ENCODE data around the gene ACSS1. TPM values are rescaled to one million over a fixed set of nuclear protein-coding genes. Genes with fewer than 3 reads are reported as not detected.

The ACSS1 gene
- total and polyA plus RNA-seq, 2 of the 8 experiments (the other 6 are each of a cell fraction or from before 2014, with no cell fraction given): 2.6 to 3.4 TPM

GRCh38 chr20:25014816-25015215 lies 43.1 kb downstream of the ACSS1 start:
- H3K4me1 ChIP-seq (replicated peaks in 1 of 4; ENCODE audit: control insufficient read depth in 3 of 4, insufficient read depth in 4 of 4, low read length in 3 of 4): peaks cover 0 to 7% (median 6%) of the 10 kb centered on the region in 4 experiments; a peak in 4 of 7 replicates
- no peak overlapping the region; the same call in 1 of the 2 replicates for H4K8ac ChIP-seq (ENCODE audit: extremely low read depth, insufficient read depth, low read length)
- no peak overlapping the region for H3K56ac ChIP-seq (replicated peaks; ENCODE audit: insufficient read length, low read depth, low read length)
- no peak overlapping the region for H2BK120ac ChIP-seq (replicated peaks; ENCODE audit: low read depth, low read length)
- TF ChIP-seq SRF (IDR thresholded peaks at IDR 0.05; ENCODE audit: low read depth, low read length) (no peak), CREB1 (IDR thresholded peaks at IDR 0.05) (no peak), POU5F1 (IDR thresholded peaks at IDR 0.05; ENCODE audit: low read depth, low read length) (no peak), ATF3 (IDR thresholded peaks at IDR 0.05; ENCODE audit: insufficient read depth, low read depth, low read length) (no peak), NRF1 (IDR thresholded peaks at IDR 0.05; ENCODE audit: low read depth, low read length) (no peak), KDM1A (IDR thresholded peaks at IDR 0.05; ENCODE audit: borderline replicate concordance, low read length) (no peak), RNF2 (IDR thresholded peaks at IDR 0.05; ENCODE audit: borderline replicate concordance, low read depth, low read length, missing control alignments, poor library complexity, severe bottlenecking) (no peak)
- H3K27me3 ChIP-seq (replicated peaks in 1 of 4; ENCODE audit: control insufficient read depth in 3 of 4, extremely low read depth in 1 of 4, insufficient read depth in 3 of 4, low read length in 3 of 4): no peaks in the 10 kb centered on the region
- H3K36me3 ChIP-seq (ENCODE audit: control insufficient read depth in 2 of 4, insufficient read depth in 4 of 4, low read length in 3 of 4): no peaks in the 10 kb centered on the region
- no peaks in the 10 kb centered on the region for H3K9me3 ChIP-seq (ENCODE audit: insufficient read depth in 2 of 2, low read depth in 1 of 2, low read length in 1 of 2)
- POLR2A ChIA-PET (ENCODE audit: partially characterized antibody): no interaction called here
- H2BK15ac ChIP-seq (ENCODE audit: low read length): no peak overlapping the region
- H3K27ac ChIP-seq (ENCODE audit: low read depth, low read length): no peak overlapping the region
- H2AFZ ChIP-seq (ENCODE audit: low read length): no peak overlapping the region
- no peaks in the 10 kb centered on the region for H3K79me2 ChIP-seq (ENCODE audit: control insufficient read depth in 1 of 2, insufficient read depth in 2 of 2, low read length in 2 of 2)
- H2BK20ac ChIP-seq (ENCODE audit: low read length): no peak overlapping the region
- FAIRE-seq (no peak), DNase-seq (ENCODE audit: low read depth in 1 of 2, low spot score in 2 of 2) (no peak)
- CTCF ChIA-PET (ENCODE audit: partially characterized antibody): interaction anchor here (1.2 to 1.7 kb wide), 2 partner anchors 48 to 50 kb away, joined by 4 to 5 read pairs; no protein-coding TSS in a partner anchor
- H3K23ac ChIP-seq (ENCODE audit: insufficient read length): no peak overlapping the region
- no peak overlapping the region for H3K14ac ChIP-seq (ENCODE audit: insufficient read length)
- H3K4me2 ChIP-seq (ENCODE audit: insufficient read depth in 1 of 2, low read depth in 2 of 2, low read length in 2 of 2): no peak overlapping the region
- no peak overlapping the region for H2AK5ac ChIP-seq (ENCODE audit: low read depth, low read length)
- H3K4ac ChIP-seq (replicated peaks; ENCODE audit: insufficient read length, low read depth, low read length): no peak overlapping the region
- H4K5ac ChIP-seq (ENCODE audit: insufficient read length, low read depth, low read length): no peak overlapping the region
- no peak overlapping the region for H2BK12ac ChIP-seq (ENCODE audit: low read depth, low read length)
- H3K9ac ChIP-seq (replicated peaks in 1 of 4; ENCODE audit: extremely low read depth in 1 of 4, low read depth in 3 of 4, low read length in 3 of 4): no peak overlapping the region
- no peaks in the 10 kb centered on the region for H3K79me1 ChIP-seq (ENCODE audit: low read depth, low read length)
- no peak overlapping the region for H3K4me3 ChIP-seq (ENCODE audit: extremely low read depth in 1 of 4, insufficient read depth in 2 of 4, low read depth in 3 of 4, low read length in 4 of 4)
- no peaks in the 10 kb centered on the region for H4K20me1 ChIP-seq (replicated peaks in 1 of 2; ENCODE audit: control insufficient read depth in 1 of 2, insufficient read depth in 2 of 2, low read length in 2 of 2)
- H3K23me2 ChIP-seq (ENCODE audit: low read depth, low read length): no peaks in the 10 kb centered on the region; the same call in 1 of the 2 replicates
- 92% methylated on average over 11 of the region's 11 CpGs; no CpG with 5 or more reads in 1 of the 2 experiments for WGBS, 2 experiments (ENCODE audit: extremely low coverage in 1 of 2, insufficient coverage in 1 of 2, insufficient read length in 1 of 2, insufficient replicate concordance in 2 of 2, low coverage in 1 of 2, low lambda C conversion rate in 2 of 2, missing lambda C conversion rate in 1 of 2)
- peak overlapping the region; percentile 49 for H4K91ac ChIP-seq (replicated peaks; ENCODE audit: insufficient read length, low read length)
- no peak overlapping the region for H2BK5ac ChIP-seq (ENCODE audit: low read depth, low read length)
- no peak overlapping the region for H3K18ac ChIP-seq (ENCODE audit: extremely low read depth, low read length)
